HG03139 (cell line): ENCODE measurements around the gene CAMK2G.
"Not testable (repeated sequence)": the region's sequence is repeated elsewhere in the genome, so short reads cannot be mapped to it uniquely, and the experiment has no call there.

Experiments
- ATAC-seq: cut with Tn5 transposase; IDR thresholded peaks from one replicate; pipeline ENCODE4 v1.9.1; 2021; ENCODE audit not compliant: unreplicated experiment

Gene CAMK2G

GRCh38 chr10:73841526-73842285 is 32.6 kb downstream of the CAMK2G start:
- ATAC-seq: no peak

- ATAC-seq: no peak
These were observed 33.3 kb downstream of the CAMK2G start for GRCh38 chr10:73841061-73841421.

GRCh38 chr10:73840403-73841060 is 33.8 kb downstream of the CAMK2G start:
- no peak for ATAC-seq

GRCh38 chr10:73840056-73840402 is 34.3 kb downstream of the CAMK2G start:
- no peak for ATAC-seq

- no peak for ATAC-seq
These were observed 34.9 kb downstream of the CAMK2G start for GRCh38 chr10:73839276-73839966.

- ATAC-seq: no peak
These were observed 35.5 kb downstream of the CAMK2G start for GRCh38 chr10:73838827-73839226.

GRCh38 chr10:73838008-73838567 is 36.3 kb downstream of the CAMK2G start:
- no peak for ATAC-seq

- ATAC-seq: no peak
These were observed 37.3 kb downstream of the CAMK2G start for GRCh38 chr10:73837072-73837471.

GRCh38 chr10:73836427-73836980 is 37.9 kb downstream of the CAMK2G start:
- no peak for ATAC-seq

GRCh38 chr10:73829090-73829489 is 45.3 kb downstream of the CAMK2G start:
- ATAC-seq: not testable (repeated sequence)

GRCh38 chr10:73828161-73828560 is 46.2 kb downstream of the CAMK2G start:
- ATAC-seq: no peak

- no peak for ATAC-seq
These were observed 46.8 kb downstream of the CAMK2G start for GRCh38 chr10:73827346-73828089.

- ATAC-seq: no peak
These were observed 50.1 kb downstream of the CAMK2G start for GRCh38 chr10:73824146-73824725.

- ATAC-seq: no peak
These were observed 51.0 kb downstream of the CAMK2G start for GRCh38 chr10:73823391-73823790.

- ATAC-seq: no peak
These were observed 54.8 kb downstream of the CAMK2G start for GRCh38 chr10:73819513-73820093.

GRCh38 chr10:73819081-73819480 is 55.3 kb downstream of the CAMK2G start:
- no peak for ATAC-seq

GRCh38 chr10:73818402-73818801 is 56.0 kb downstream of the CAMK2G start:
- no peak for ATAC-seq

GRCh38 chr10:73817826-73818225 is 56.5 kb downstream of the CAMK2G start:
- ATAC-seq: no peak

GRCh38 chr10:73816917-73817729 is 57.2 kb downstream of the CAMK2G start:
- no peak for ATAC-seq
